Measurements from ENCODE around the gene SPINT3.

The SPINT3 gene, protein sequence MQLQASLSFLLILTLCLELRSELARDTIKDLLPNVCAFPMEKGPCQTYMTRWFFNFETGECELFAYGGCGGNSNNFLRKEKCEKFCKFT

GRCh38 chr20:45515147-45515913 is at the start of gene SPINT3:
SPINT3 (minus strand) TSS chr20:45515622; CDS start chr20:45515608, 14 bp downstream.
- H3K9ac ChIP-seq (ENCODE audit: low read length), result no peak within 1 kb of the TSS
- no peak within 1 kb of the TSS for H3K4me3 ChIP-seq (ENCODE audit: low read depth, low read length)
- no peak within 1 kb of the TSS for H3K27ac ChIP-seq (ENCODE audit: low read depth, low read length)
- peaks cover 20% of the 10 kb centered on the region; the same call in 1 of the 2 replicates for H3K27me3 ChIP-seq (ENCODE audit: control insufficient read depth, insufficient read depth, low read length)
- no peaks in the 10 kb centered on the region for H3K9me3 ChIP-seq (ENCODE audit: control insufficient read depth, insufficient read depth, low read depth, low read length)
- H3K4me1 ChIP-seq (ENCODE audit: control insufficient read depth, insufficient read depth, low read length), result no peaks in the 10 kb centered on the region
- no peaks in the 10 kb centered on the region for H3K36me3 ChIP-seq (ENCODE audit: control insufficient read depth, insufficient read depth, low read length)

GRCh38 chr20:45564760-45565276 is 49.4 kb upstream of the SPINT3 start:
- H3K4me3 ChIP-seq (ENCODE audit: low read depth, low read length), result no peak overlapping the region
- H3K36me3 ChIP-seq (ENCODE audit: control insufficient read depth, insufficient read depth, low read length), result no peaks in the 10 kb centered on the region
- no peak overlapping the region for H3K27ac ChIP-seq (ENCODE audit: low read depth, low read length)
- no peak overlapping the region for H3K9ac ChIP-seq (ENCODE audit: low read length)
- H3K4me1 ChIP-seq (ENCODE audit: control insufficient read depth, insufficient read depth, low read length), result no peaks in the 10 kb centered on the region
- H3K9me3 ChIP-seq (ENCODE audit: control insufficient read depth, insufficient read depth, low read depth, low read length), result no peaks in the 10 kb centered on the region
- no peaks in the 10 kb centered on the region; the same call in 1 of the 2 replicates for H3K27me3 ChIP-seq (ENCODE audit: control insufficient read depth, insufficient read depth, low read length)

DNA sequence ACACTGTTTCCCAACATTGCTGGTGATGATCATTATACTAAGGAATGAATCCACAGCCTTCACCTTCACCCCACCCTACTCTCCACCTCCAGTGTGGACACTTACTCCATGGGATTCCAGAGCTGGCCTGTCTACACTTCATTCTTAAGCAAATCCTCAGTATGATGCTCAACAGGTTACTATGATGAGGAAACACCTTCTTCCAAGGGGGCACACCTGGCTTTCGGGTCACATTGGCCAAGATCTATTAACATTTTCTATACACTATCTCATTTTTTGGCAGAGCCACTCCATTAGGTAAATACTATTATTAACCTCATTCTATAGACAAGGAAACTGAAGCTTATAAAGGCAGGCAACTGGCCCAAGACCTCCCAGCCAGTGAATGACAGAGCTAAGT is 39.8 kb upstream of the SPINT3 start:
- H3K4me1 ChIP-seq (ENCODE audit: control insufficient read depth, insufficient read depth, low read length), result no peaks in the 10 kb centered on the region
- H3K4me3 ChIP-seq (ENCODE audit: low read depth, low read length), result no peak overlapping the region
- H3K27ac ChIP-seq (ENCODE audit: low read depth, low read length), result no peak overlapping the region
- H3K27me3 ChIP-seq (ENCODE audit: control insufficient read depth, insufficient read depth, low read length), result no peaks in the 10 kb centered on the region
- H3K36me3 ChIP-seq (ENCODE audit: control insufficient read depth, insufficient read depth, low read length), result no peaks in the 10 kb centered on the region
- no peak overlapping the region for H3K9ac ChIP-seq (ENCODE audit: low read length)
- H3K9me3 ChIP-seq (ENCODE audit: control insufficient read depth, insufficient read depth, low read depth, low read length), result no peaks in the 10 kb centered on the region

DNA sequence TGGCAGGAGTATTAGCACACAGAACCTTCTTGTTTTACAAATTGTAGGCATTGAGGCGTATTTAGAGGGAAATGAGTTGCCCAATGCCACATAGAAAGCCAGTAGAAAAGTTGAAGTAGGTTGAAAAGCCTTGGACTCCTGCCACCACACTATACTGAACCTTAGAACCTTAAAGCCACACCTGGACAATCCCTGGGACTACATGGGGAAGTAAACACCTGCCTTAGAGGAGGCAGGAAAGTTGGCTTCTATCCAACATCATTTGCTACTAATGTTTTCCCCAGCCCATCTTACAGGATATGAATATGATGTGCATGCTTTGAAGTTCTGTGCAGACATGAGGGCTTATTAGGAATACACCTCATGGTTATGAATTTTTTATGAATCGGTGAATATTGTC is 37.0 kb upstream of the SPINT3 start:
- Histone ChIP-seq H3K9me3 (ENCODE audit: control insufficient read depth, insufficient read depth, low read depth, low read length) (no peaks in the 10 kb centered on the region), H3K27ac (ENCODE audit: low read depth, low read length) (no peak overlapping the region), H3K36me3 (ENCODE audit: control insufficient read depth, insufficient read depth, low read length) (no peaks in the 10 kb centered on the region), H3K27me3 (ENCODE audit: control insufficient read depth, insufficient read depth, low read length) (no peaks in the 10 kb centered on the region), H3K4me3 (ENCODE audit: low read depth, low read length) (no peak overlapping the region), H3K4me1 (ENCODE audit: control insufficient read depth, insufficient read depth, low read length) (no peaks in the 10 kb centered on the region), H3K9ac (ENCODE audit: low read length) (no peak overlapping the region)

GRCh38 chr20:45550765-45551164 is 35.3 kb upstream of the SPINT3 start:
- Histone ChIP-seq H3K9me3 (ENCODE audit: control insufficient read depth, insufficient read depth, low read depth, low read length) (no peaks in the 10 kb centered on the region), H3K9ac (ENCODE audit: low read length) (no peak overlapping the region), H3K4me3 (ENCODE audit: low read depth, low read length) (no peak overlapping the region), H3K27ac (ENCODE audit: low read depth, low read length) (no peak overlapping the region), H3K4me1 (ENCODE audit: control insufficient read depth, insufficient read depth, low read length) (no peaks in the 10 kb centered on the region), H3K36me3 (ENCODE audit: control insufficient read depth, insufficient read depth, low read length) (no peaks in the 10 kb centered on the region), H3K27me3 (ENCODE audit: control insufficient read depth, insufficient read depth, low read length) (no peaks in the 10 kb centered on the region)

- Histone ChIP-seq H3K36me3 (ENCODE audit: control insufficient read depth, insufficient read depth, low read length) (no peaks in the 10 kb centered on the region), H3K9ac (ENCODE audit: low read length) (no peak overlapping the region), H3K9me3 (ENCODE audit: control insufficient read depth, insufficient read depth, low read depth, low read length) (no peaks in the 10 kb centered on the region), H3K4me1 (ENCODE audit: control insufficient read depth, insufficient read depth, low read length) (no peaks in the 10 kb centered on the region), H3K27me3 (ENCODE audit: control insufficient read depth, insufficient read depth, low read length) (peaks cover 5% of the 10 kb centered on the region; the same call in 1 of the 2 replicates), H3K27ac (ENCODE audit: low read depth, low read length) (no peak overlapping the region), H3K4me3 (ENCODE audit: low read depth, low read length) (no peak overlapping the region)
These were observed 33.0 kb upstream of the SPINT3 start for GRCh38 chr20:45548410-45548809.

GRCh38 chr20:45547206-45547770 is 31.9 kb upstream of the SPINT3 start, which contains the start of gene EPPIN:
EPPIN (minus strand) TSS chr20:45547401; CDS start chr20:45547357, 44 bp downstream.
- Histone ChIP-seq H3K9ac (ENCODE audit: low read length) (no peak within 1 kb of the TSS), H3K4me3 (ENCODE audit: low read depth, low read length) (no peak within 1 kb of the TSS), H3K27me3 (ENCODE audit: control insufficient read depth, insufficient read depth, low read length) (peaks cover 7% of the 10 kb centered on the region; the same call in 1 of the 2 replicates), H3K4me1 (ENCODE audit: control insufficient read depth, insufficient read depth, low read length) (no peaks in the 10 kb centered on the region), H3K9me3 (ENCODE audit: control insufficient read depth, insufficient read depth, low read depth, low read length) (no peaks in the 10 kb centered on the region), H3K36me3 (ENCODE audit: control insufficient read depth, insufficient read depth, low read length) (no peaks in the 10 kb centered on the region), H3K27ac (ENCODE audit: low read depth, low read length) (no peak within 1 kb of the TSS)

DNA sequence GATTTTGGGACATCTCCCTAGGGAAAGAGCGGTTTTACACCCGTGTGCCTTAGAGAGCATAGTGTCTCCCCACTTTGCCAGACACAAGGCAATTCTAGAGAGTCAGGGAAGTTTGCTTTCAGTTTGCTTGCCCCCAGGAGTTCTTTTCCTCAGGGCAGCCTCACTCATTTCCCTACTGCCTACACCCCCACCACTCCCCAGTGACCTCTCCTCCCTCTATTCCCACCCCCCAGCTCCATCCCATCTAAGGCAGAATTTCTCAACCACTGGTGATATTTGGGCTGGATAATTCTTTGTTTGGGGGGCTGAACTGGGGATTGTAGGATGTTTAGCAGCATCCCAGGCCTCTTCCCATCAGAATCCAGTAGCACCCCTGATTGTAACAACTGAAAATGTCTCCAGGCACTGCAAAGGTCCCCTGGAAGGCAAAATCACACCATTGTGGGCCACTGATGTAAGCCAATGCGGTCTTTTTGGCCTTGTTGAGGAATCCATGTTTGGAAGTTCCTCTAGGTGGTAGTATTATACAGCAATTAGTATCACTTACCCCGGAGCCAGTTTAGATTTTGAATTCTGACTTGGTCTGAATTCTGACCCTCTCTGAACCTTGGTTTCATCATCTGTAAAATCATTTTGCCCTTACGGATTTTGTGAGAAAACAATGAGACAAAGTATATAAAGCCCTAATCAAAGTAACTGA is 30.5 kb upstream of the SPINT3 start:
- H3K27me3 ChIP-seq (ENCODE audit: control insufficient read depth, insufficient read depth, low read length), result peaks cover 14% of the 10 kb centered on the region; the same call in 1 of the 2 replicates
- H3K4me3 ChIP-seq (ENCODE audit: low read depth, low read length), result no peak overlapping the region
- H3K36me3 ChIP-seq (ENCODE audit: control insufficient read depth, insufficient read depth, low read length), result no peaks in the 10 kb centered on the region

DNA sequence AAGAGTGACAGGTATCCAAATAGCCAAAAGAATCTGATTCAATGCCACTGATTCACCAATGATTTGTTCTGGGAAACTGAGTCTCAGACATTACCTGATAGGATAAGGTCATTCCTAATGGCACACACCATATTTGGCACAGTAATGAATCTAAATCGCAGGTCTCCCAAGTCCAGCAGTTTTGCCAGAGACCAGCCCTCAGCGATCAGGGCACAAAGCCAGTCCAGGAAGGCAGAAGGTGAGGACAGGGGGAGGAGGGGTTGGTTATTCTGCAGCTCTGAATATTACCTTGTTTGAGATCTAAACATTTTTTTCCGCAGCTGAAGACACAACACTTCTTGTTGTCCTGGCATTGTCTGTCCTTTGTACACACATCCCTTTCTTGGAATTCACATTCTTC is 29.9 kb upstream of the SPINT3 start:
- Histone ChIP-seq H3K27ac (ENCODE audit: low read depth, low read length) (no peak overlapping the region), H3K4me1 (ENCODE audit: control insufficient read depth, insufficient read depth, low read length) (no peaks in the 10 kb centered on the region), H3K9ac (ENCODE audit: low read length) (no peak overlapping the region), H3K36me3 (ENCODE audit: control insufficient read depth, insufficient read depth, low read length) (no peaks in the 10 kb centered on the region), H3K27me3 (ENCODE audit: control insufficient read depth, insufficient read depth, low read length) (peaks cover 14% of the 10 kb centered on the region; the same call in 1 of the 2 replicates), H3K4me3 (ENCODE audit: low read depth, low read length) (no peak overlapping the region), H3K9me3 (ENCODE audit: control insufficient read depth, insufficient read depth, low read depth, low read length) (no peaks in the 10 kb centered on the region)

More for the DNA sequence above, 30.5 kb upstream of the SPINT3 start:
- no peaks in the 10 kb centered on the region for H3K4me1 ChIP-seq (ENCODE audit: control insufficient read depth, insufficient read depth, low read length)
- H3K9ac ChIP-seq (ENCODE audit: low read length), result no peak overlapping the region
- H3K27ac ChIP-seq (ENCODE audit: low read depth, low read length), result no peak overlapping the region
- H3K9me3 ChIP-seq (ENCODE audit: control insufficient read depth, insufficient read depth, low read depth, low read length), result no peaks in the 10 kb centered on the region

- no peak within 1 kb of the TSS for H3K4me3 ChIP-seq (ENCODE audit: low read depth, low read length)
- 0 out of 2 replicates have a peak, but pooled peaks cover 8% of the 10 kb centered on the region for H3K4me1 ChIP-seq (ENCODE audit: control insufficient read depth, insufficient read depth, low read length)
- peaks cover 15% of the 10 kb centered on the region; the same call in 1 of the 2 replicates for H3K27me3 ChIP-seq (ENCODE audit: control insufficient read depth, insufficient read depth, low read length)
- H3K9ac ChIP-seq (ENCODE audit: low read length), result no peak within 1 kb of the TSS
- H3K36me3 ChIP-seq (ENCODE audit: control insufficient read depth, insufficient read depth, low read length), result no peaks in the 10 kb centered on the region
- no peak within 1 kb of the TSS for H3K27ac ChIP-seq (ENCODE audit: low read depth, low read length)
- no peaks in the 10 kb centered on the region for H3K9me3 ChIP-seq (ENCODE audit: control insufficient read depth, insufficient read depth, low read depth, low read length)
These were observed 24.0 kb upstream of the SPINT3 start, which contains the start of gene WFDC6 for GRCh38 chr20:45539382-45539781. WFDC6 (minus strand) TSS chr20:45539482; CDS start chr20:45539407, 75 bp downstream.

Data from HUES6 (cell line).